BE2C (cell line): ENCODE data around the gene ADGRD2.

Experiments used
- DNase-seq: peaks from one replicate; pipeline ENCODE4 v3.0.0-alpha.2; 2020
- H3K27me3 ChIP-seq: fragments of 250-450 bp; sonication (Bioruptor Pico); 2 replicates; pipeline ENCODE4 v1.5.1; 2020; ENCODE audit warnings: mild to moderate bottlenecking
- H3K36me3 ChIP-seq: fragments of 250-450 bp; sonication (Bioruptor Pico); 2 replicates; pipeline ENCODE4 v1.5.1; 2020; ENCODE audit warnings: mild to moderate bottlenecking
- H3K4me1 ChIP-seq: fragments of 250-450 bp; sonication (Bioruptor Pico); 2 replicates; pipeline ENCODE4 v1.5.1; 2020
- H3K4me3 ChIP-seq: 2 replicates; pipeline ENCODE4 v1.5.1; 2011; ENCODE audit warnings: low read depth, low read length
- H3K9me3 ChIP-seq: fragments of 250-450 bp; sonication (Bioruptor Pico); 2 replicates; pipeline ENCODE4 v1.5.1; 2020
- CTCF ChIP-seq: IDR thresholded peaks from 2 replicates; pipeline ENCODE4 v1.5.1; 2012; ENCODE audit warnings: mild to moderate bottlenecking, low read depth, low read length

ADGRD2 gene

GRCh38 chr9:124510650-124511425 is 60.6 kb downstream of the ADGRD2 start:
- no peaks in the 10 kb centered on the region for H3K36me3 ChIP-seq
- peaks cover 4% of the 10 kb centered on the region for H3K27me3 ChIP-seq
- TF ChIP-seq CTCF, result no peak
- no peaks in the 10 kb centered on the region for H3K9me3 ChIP-seq
- DNase-seq, result no peak
- H3K4me1 ChIP-seq, result peaks cover 7% of the 10 kb centered on the region; the same call in 1 of the 2 replicates
- H3K4me3 ChIP-seq, result no peak overlapping the region

- TF ChIP-seq CTCF, result no peak
- no peak for DNase-seq
- no peaks in the 10 kb centered on the region for H3K36me3 ChIP-seq
- H3K27me3 ChIP-seq, result no peaks in the 10 kb centered on the region
- H3K4me1 ChIP-seq, result peaks cover 7% of the 10 kb centered on the region; the same call in 1 of the 2 replicates
- H3K9me3 ChIP-seq, result no peaks in the 10 kb centered on the region
- H3K4me3 ChIP-seq, result no peak overlapping the region
These were observed 61.2 kb downstream of the ADGRD2 start for GRCh38 chr9:124511426-124511840.

- no peak for DNase-seq
- Histone ChIP-seq H3K9me3 (no peaks in the 10 kb centered on the region), H3K27me3 (no peaks in the 10 kb centered on the region), H3K4me1 (peaks cover 7% of the 10 kb centered on the region; the same call in 1 of the 2 replicates), H3K4me3 (no peak overlapping the region), H3K36me3 (no peaks in the 10 kb centered on the region)
- TF ChIP-seq CTCF, result no peak
These were observed 61.9 kb downstream of the ADGRD2 start for GRCh38 chr9:124511891-124512805.

GRCh38 chr9:124512806-124513204 is 62.6 kb downstream of the ADGRD2 start:
- Histone ChIP-seq H3K27me3 (no peaks in the 10 kb centered on the region), H3K9me3 (no peaks in the 10 kb centered on the region), H3K4me3 (no peak overlapping the region), H3K36me3 (no peaks in the 10 kb centered on the region), H3K4me1 (peaks cover 7% of the 10 kb centered on the region; the same call in 1 of the 2 replicates)
- TF ChIP-seq CTCF, result no peak
- no peak for DNase-seq

GRCh38 chr9:124513376-124513994 is 63.2 kb downstream of the ADGRD2 start:
- TF ChIP-seq CTCF, result no peak
- DNase-seq, result no peak
- Histone ChIP-seq H3K9me3 (no peaks in the 10 kb centered on the region), H3K36me3 (no peaks in the 10 kb centered on the region), H3K4me3 (no peak overlapping the region), H3K27me3 (no peaks in the 10 kb centered on the region), H3K4me1 (peaks cover 7% of the 10 kb centered on the region; the same call in 1 of the 2 replicates)
